GM23338 (cell line): ENCODE measurements around the gene GDF10. TPM values are rescaled to one million over a fixed set of nuclear protein-coding genes. Genes with fewer than 3 reads are reported as not detected.

ENCODE experiments used
- ATAC-seq: fragments of 200-7000 bp; cut with Tn5 transposase; 3 replicates; pipeline ENCODE4 v1.9.1; 2020
- DNase-seq: peaks from one replicate; pipeline ENCODE4 v3.0.0-alpha.2; 2015; ENCODE audit warnings: low spot score
- H2AFZ ChIP-seq: fragments of 200-600 bp; sonication (generic); 2 replicates; pipeline ENCODE4 v1.8.0; 2016; ENCODE audit warnings: antibody characterized with exemption, mild to moderate bottlenecking, moderate library complexity
- H3F3A ChIP-seq: fragments of 200-600 bp; sonication (generic); replicated peaks from 2 replicates; pipeline ENCODE4 v1.8.0; 2017; ENCODE audit warnings: antibody characterized with exemption, mixed run types, low read depth
- H3K27ac ChIP-seq: fragments of 200-600 bp; sonication (generic); 2 replicates; pipeline ENCODE4 v1.6.1; 2016; ENCODE audit warnings: low read depth
- H3K27me3 ChIP-seq: fragments of 200-600 bp; sonication (generic); 2 replicates; pipeline ENCODE4 v1.8.0; 2016; ENCODE audit warnings: mild to moderate bottlenecking, mixed run types, moderate library complexity; ENCODE audit not compliant: insufficient read depth
- H3K36me3 ChIP-seq: fragments of 200-600 bp; sonication (generic); 2 replicates; pipeline ENCODE4 v1.8.0; 2016; ENCODE audit warnings: mild to moderate bottlenecking; ENCODE audit not compliant: insufficient read depth
- H3K4me1 ChIP-seq: fragments of 200-600 bp; sonication (generic); 2 replicates; pipeline ENCODE4 v1.8.0; 2016; ENCODE audit warnings: mild to moderate bottlenecking, moderate library complexity; ENCODE audit not compliant: insufficient read depth
- H3K4me2 ChIP-seq: fragments of 200-600 bp; sonication (generic); 2 replicates; pipeline ENCODE4 v1.7.1; 2017; ENCODE audit warnings: mixed run types
- H3K4me3 ChIP-seq: fragments of 200-600 bp; sonication (generic); 2 replicates; pipeline ENCODE4 v1.6.1; 2016; ENCODE audit warnings: mixed run types
- H3K79me2 ChIP-seq: fragments of 200-600 bp; sonication (generic); replicated peaks from 2 replicates; pipeline ENCODE4 v1.8.0; 2017; ENCODE audit warnings: mild to moderate bottlenecking; ENCODE audit not compliant: insufficient read depth
- H3K9me2 ChIP-seq: fragments of 200-600 bp; sonication (generic); 2 replicates; pipeline ENCODE4 v1.8.0; 2017; ENCODE audit not compliant: insufficient read depth
- H4K20me1 ChIP-seq: fragments of 200-600 bp; sonication (generic); replicated peaks from 2 replicates; pipeline ENCODE4 v1.8.0; 2017; ENCODE audit warnings: mild to moderate bottlenecking; ENCODE audit not compliant: insufficient read depth
- H3K27ac Mint-ChIP-seq: 2 replicates; pipeline ENCODE4 v1.8.0; 2020; ENCODE audit warnings: inconsistent platforms, mild to moderate bottlenecking, moderate library complexity, mixed read lengths
- H3K27me3 Mint-ChIP-seq: 3 replicates; pipeline ENCODE4 v1.8.0; 2022; ENCODE audit warnings: low read depth, mild to moderate bottlenecking, moderate library complexity, mixed read lengths, inconsistent platforms; ENCODE audit not compliant: insufficient read depth, poor library complexity
- H3K36me3 Mint-ChIP-seq: 3 replicates; pipeline ENCODE4 v1.8.0; 2021; ENCODE audit warnings: low read depth, mild to moderate bottlenecking, inconsistent platforms, moderate library complexity, mixed read lengths
- H3K4me1 Mint-ChIP-seq: 3 replicates; pipeline ENCODE4 v1.8.0; 2020; ENCODE audit warnings: mild to moderate bottlenecking, inconsistent platforms, mixed read lengths
- H3K4me3 Mint-ChIP-seq: 3 replicates; pipeline ENCODE4 v1.8.0; 2021; ENCODE audit warnings: moderate library complexity, mild to moderate bottlenecking, inconsistent platforms, mixed read lengths
- H3K9me3 Mint-ChIP-seq: 3 replicates; pipeline ENCODE4 v1.8.0; 2020; ENCODE audit warnings: moderate library complexity, mild to moderate bottlenecking, inconsistent platforms, mixed read lengths
- JUNB ChIP-seq: IDR thresholded peaks from one replicate; pipeline ENCODE4 v1.6.1; 2016; ENCODE audit warnings: antibody characterized with exemption; ENCODE audit not compliant: unreplicated experiment
- ZNF331 ChIP-seq: fragments of 250-450 bp; sonication (Bioruptor Pico); IDR thresholded peaks from 2 replicates; pipeline ENCODE4 v1.5.0; 2020; ENCODE audit warnings: low read depth, mild to moderate bottlenecking, moderate library complexity
- ZNF462 ChIP-seq: fragments of 250-450 bp; sonication (Bioruptor Pico); IDR thresholded peaks from 2 replicates; pipeline ENCODE4 v1.5.0; 2020; ENCODE audit warnings: mild to moderate bottlenecking, moderate library complexity
- polyA plus RNA-seq: library from polyadenylated mRNA; unstranded; fragments of >200 nt; fragmentation: Nextera tagmentation; extraction: Ambion mirVana; gene quantifications from 2 replicates; pipeline ENCODE4 v1.2.1, GENCODE V29; 2016
- total RNA-seq: library from RNA; depleted of rRNA; stranded (reverse); fragments of >200 nt; shearing (Covaris generic); gene quantifications from 2 replicates; pipeline ENCODE4 v1.2.3, GENCODE V29; 2014
- TF ChIP-seq, protein P1 (sequence below), 2 experiments: fragments of 200-600 bp in 1 of 2; sonication (generic) in 1 of 2; conservative IDR thresholded peaks; 2 replicates each; pipeline versions ENCODE4 v1.5.1 to v1.6.1; 2016 to 2017; ENCODE audit warnings: antibody characterized with exemption in 2 of 2, low read depth in 2 of 2, mild to moderate bottlenecking in 2 of 2, moderate library complexity in 1 of 2

GDF10 gene
- total and polyA plus RNA-seq, 2 experiments from 2014 or later, result 0.21 TPM; not detected in 1

GRCh38 chr10:47357911-47358310, 57.9 kb downstream of the GDF10 start (continued):
- TF ChIP-seq ZNF462 (CRISPR knock-in tag) (no peak), ZNF331 (no peak)
- TF ChIP-seq, protein P1, sequence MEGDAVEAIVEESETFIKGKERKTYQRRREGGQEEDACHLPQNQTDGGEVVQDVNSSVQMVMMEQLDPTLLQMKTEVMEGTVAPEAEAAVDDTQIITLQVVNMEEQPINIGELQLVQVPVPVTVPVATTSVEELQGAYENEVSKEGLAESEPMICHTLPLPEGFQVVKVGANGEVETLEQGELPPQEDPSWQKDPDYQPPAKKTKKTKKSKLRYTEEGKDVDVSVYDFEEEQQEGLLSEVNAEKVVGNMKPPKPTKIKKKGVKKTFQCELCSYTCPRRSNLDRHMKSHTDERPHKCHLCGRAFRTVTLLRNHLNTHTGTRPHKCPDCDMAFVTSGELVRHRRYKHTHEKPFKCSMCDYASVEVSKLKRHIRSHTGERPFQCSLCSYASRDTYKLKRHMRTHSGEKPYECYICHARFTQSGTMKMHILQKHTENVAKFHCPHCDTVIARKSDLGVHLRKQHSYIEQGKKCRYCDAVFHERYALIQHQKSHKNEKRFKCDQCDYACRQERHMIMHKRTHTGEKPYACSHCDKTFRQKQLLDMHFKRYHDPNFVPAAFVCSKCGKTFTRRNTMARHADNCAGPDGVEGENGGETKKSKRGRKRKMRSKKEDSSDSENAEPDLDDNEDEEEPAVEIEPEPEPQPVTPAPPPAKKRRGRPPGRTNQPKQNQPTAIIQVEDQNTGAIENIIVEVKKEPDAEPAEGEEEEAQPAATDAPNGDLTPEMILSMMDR (conservative IDR thresholded peaks at IDR 0.05; ENCODE audit: low read depth in 2 of 2), result no peak

DNA sequence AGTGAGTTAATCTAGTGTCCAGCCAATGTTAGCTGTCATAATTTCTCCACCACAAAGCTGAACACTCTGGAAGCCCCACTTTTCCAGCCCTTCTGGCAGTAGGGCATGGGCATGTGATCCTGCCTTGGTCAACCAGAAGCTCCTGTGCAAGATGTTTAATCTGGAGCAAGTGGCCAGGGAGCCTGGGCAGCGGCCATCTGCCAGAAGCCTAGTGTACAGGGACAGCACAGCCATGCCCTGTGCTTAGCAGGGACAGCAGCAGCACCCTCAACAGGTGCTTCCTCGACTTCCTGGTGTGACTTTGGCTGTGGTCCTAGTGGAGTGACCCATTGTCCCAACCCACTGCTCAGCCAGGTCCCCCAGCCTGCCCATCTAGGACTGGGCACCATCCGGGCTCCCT, 58.5 kb downstream of the GDF10 start:
- Mint-ChIP-seq H3K4me3 (no peak overlapping the region), H3K9me3 (no peaks in the 10 kb centered on the region), H3K36me3 (no peaks in the 10 kb centered on the region), H3K4me1 (no peaks in the 10 kb centered on the region; the same call in 2 of the 3 replicates), H3K27ac (no peak overlapping the region), H3K27me3 (peaks cover 5% of the 10 kb centered on the region)
- no peak for DNase-seq
- H3K27ac ChIP-seq, result no peak overlapping the region
- no peaks in the 10 kb centered on the region for H3K79me2 ChIP-seq
- no peaks in the 10 kb centered on the region for H3F3A ChIP-seq
- no peaks in the 10 kb centered on the region for H4K20me1 ChIP-seq
- H3K4me1 ChIP-seq, result no peaks in the 10 kb centered on the region
- H3K9me2 ChIP-seq, result no peaks in the 10 kb centered on the region
- H3K4me3 ChIP-seq, result no peak overlapping the region
- ATAC-seq, result no peak
- H3K4me2 ChIP-seq, result no peak overlapping the region
- no peaks in the 10 kb centered on the region for H3K27me3 ChIP-seq
- no peaks in the 10 kb centered on the region for H3K36me3 ChIP-seq
- no peak overlapping the region for H2AFZ ChIP-seq
- TF ChIP-seq ZNF462 (CRISPR knock-in tag) (no peak), JUNB (no peak)
